HEK293 (cell line): ENCODE results near the gene GTPBP6.
A peak's percentile ranks its signal among the peaks of the same experiment; 100 is the strongest.
"Not testable (repeated sequence)": the region's sequence is repeated elsewhere in the genome, so short reads cannot be mapped to it uniquely, and the experiment has no call there.

Experiments
- CTCF ChIA-PET: fragments of 350-600 bp; formaldehyde crosslinking; extraction: SDS; loops from one replicate; lab custom pipeline; 2021; ENCODE audit warnings: antibody characterized with exemption; lab: Yijun Ruan, JAX
- POLR2A ChIA-PET: fragments of 300-600 bp; formaldehyde crosslinking; extraction: SDS; loops from one replicate; lab custom pipeline; 2020; ENCODE audit warnings: antibody characterized with exemption, inconsistent platforms; lab: Yijun Ruan, JAX
- H3K27ac ChIP-seq: fragments of 200-500 bp; sonication (Bioruptor generic); 2 replicates; pipeline ENCODE4 v1.5.1; 2014; ENCODE audit warnings: low read depth, low read length, control low read depth, inconsistent platforms; ENCODE audit errors: extremely low read depth
- H3K36me3 ChIP-seq, 2 experiments: fragments of 200-500 bp in 1 of 2; sonication (Bioruptor generic) in 1 of 2; 1 replicate in 1 of 2; 2 replicates in 1 of 2; pipeline ENCODE4 v1.5.1; 2014 to 2017; ENCODE audit warnings: inconsistent platforms in 2 of 2, low read length in 2 of 2; ENCODE audit not compliant: control insufficient read depth in 2 of 2, insufficient read depth in 1 of 2
- H3K4me1 ChIP-seq: fragments of 200-500 bp; sonication (Bioruptor generic); 2 replicates; pipeline ENCODE4 v1.5.1; 2014; ENCODE audit warnings: mild to moderate bottlenecking, low read length, inconsistent platforms; ENCODE audit not compliant: control insufficient read depth, insufficient read depth
- H3K4me3 ChIP-seq: 2 replicates; pipeline ENCODE4 v1.5.1; 2011; ENCODE audit warnings: low read depth, mild to moderate bottlenecking, control low read depth, low read length, moderate library complexity
- H3K9me3 ChIP-seq: fragments of 200-500 bp; sonication (Bioruptor generic); 2 replicates; pipeline ENCODE4 v1.5.1; 2014; ENCODE audit warnings: low read depth, low read length, inconsistent platforms; ENCODE audit not compliant: control insufficient read depth, insufficient read depth
- KLF7 ChIP-seq: fragments of 450-650 bp; formaldehyde crosslinking; IDR thresholded peaks from 2 replicates; pipeline ENCODE4 v1.5.1; 2016; ENCODE audit warnings: missing biosample characterization, missing genetic modification characterization, borderline replicate concordance
- SCRT1 ChIP-seq: fragments of 450-650 bp; formaldehyde crosslinking; IDR thresholded peaks from 2 replicates; pipeline ENCODE4 v1.5.1; 2016; ENCODE audit warnings: missing biosample characterization, missing genetic modification characterization, borderline replicate concordance
- SCRT2 ChIP-seq: fragments of 450-650 bp; formaldehyde crosslinking; IDR thresholded peaks from 2 replicates; pipeline ENCODE4 v1.5.1; 2016; ENCODE audit warnings: missing biosample characterization, missing genetic modification characterization
- ZBTB1 ChIP-seq: fragments of 450-650 bp; formaldehyde crosslinking; IDR thresholded peaks from 2 replicates; pipeline ENCODE4 v1.5.1; 2016; ENCODE audit warnings: missing biosample characterization, missing genetic modification characterization
- ZBTB10 ChIP-seq: fragments of 450-650 bp; formaldehyde crosslinking; IDR thresholded peaks from 2 replicates; pipeline ENCODE4 v1.5.1; 2016; ENCODE audit warnings: missing biosample characterization, missing genetic modification characterization
- ZBTB7A ChIP-seq: fragments of 450-650 bp; formaldehyde crosslinking; IDR thresholded peaks from 2 replicates; pipeline ENCODE4 v1.5.1; 2016; ENCODE audit warnings: low read depth, missing biosample characterization, missing genetic modification characterization
- ZBTB8A ChIP-seq: fragments of 450-650 bp; formaldehyde crosslinking; IDR thresholded peaks from 2 replicates; pipeline ENCODE4 v1.5.1; 2016; ENCODE audit warnings: missing biosample characterization, missing genetic modification characterization
- ZEB2 ChIP-seq: fragments of 450-650 bp; formaldehyde crosslinking; IDR thresholded peaks from 2 replicates; pipeline ENCODE4 v1.5.1; 2016; ENCODE audit warnings: missing biosample characterization, missing genetic modification characterization
- ZFP41 ChIP-seq: fragments of 450-650 bp; formaldehyde crosslinking; IDR thresholded peaks from 2 replicates; pipeline ENCODE4 v1.5.1; 2016; ENCODE audit warnings: missing biosample characterization, missing genetic modification characterization, borderline replicate concordance
- ZFP69B ChIP-seq: fragments of 450-650 bp; formaldehyde crosslinking; IDR thresholded peaks from 2 replicates; pipeline ENCODE4 v1.5.1; 2016; ENCODE audit warnings: missing biosample characterization, missing genetic modification characterization
- ZNF121 ChIP-seq: fragments of 450-650 bp; formaldehyde crosslinking; IDR thresholded peaks from 2 replicates; pipeline ENCODE4 v1.5.1; 2016; ENCODE audit warnings: missing biosample characterization, missing genetic modification characterization
- ZNF138 ChIP-seq: fragments of 450-650 bp; formaldehyde crosslinking; IDR thresholded peaks from 2 replicates; pipeline ENCODE4 v1.5.1; 2016; ENCODE audit warnings: missing biosample characterization, missing genetic modification characterization, borderline replicate concordance
- ZNF174 ChIP-seq: fragments of 450-650 bp; formaldehyde crosslinking; IDR thresholded peaks from 2 replicates; pipeline ENCODE4 v1.5.0; 2017; ENCODE audit warnings: missing biosample characterization, mild to moderate bottlenecking, missing genetic modification characterization
- ZNF202 ChIP-seq: fragments of 450-650 bp; formaldehyde crosslinking; IDR thresholded peaks from 2 replicates; pipeline ENCODE4 v1.5.1; 2016; ENCODE audit warnings: missing biosample characterization, missing genetic modification characterization, borderline replicate concordance
- ZNF335 ChIP-seq: fragments of 450-650 bp; formaldehyde crosslinking; conservative IDR thresholded peaks from 2 replicates; pipeline ENCODE4 v1.5.1; 2016; ENCODE audit warnings: missing biosample characterization, missing genetic modification characterization
- ZNF37A ChIP-seq: fragments of 450-650 bp; IDR thresholded peaks from 2 replicates; pipeline ENCODE4 v1.5.1; 2018; ENCODE audit warnings: missing biosample characterization, missing genetic modification characterization
- ZNF404 ChIP-seq: fragments of 450-650 bp; formaldehyde crosslinking; IDR thresholded peaks from 2 replicates; pipeline ENCODE4 v1.5.1; 2017; ENCODE audit warnings: missing biosample characterization, missing genetic modification characterization
- ZNF791 ChIP-seq: fragments of 450-650 bp; formaldehyde crosslinking; IDR thresholded peaks from 2 replicates; pipeline ENCODE4 v1.5.1; 2016; ENCODE audit warnings: missing biosample characterization, missing genetic modification characterization
- ZNF792 ChIP-seq: fragments of 450-650 bp; formaldehyde crosslinking; IDR thresholded peaks from 2 replicates; pipeline ENCODE4 v1.5.1; 2016; ENCODE audit warnings: missing biosample characterization, missing genetic modification characterization
- ZSCAN23 ChIP-seq: fragments of 450-650 bp; formaldehyde crosslinking; IDR thresholded peaks from 2 replicates; pipeline ENCODE4 v1.5.1; 2016; ENCODE audit warnings: missing biosample characterization, missing genetic modification characterization

The GTPBP6 gene

GRCh38 chrX:305781-306613 is 12.6 kb downstream of the GTPBP6 start:
- H3K4me1 ChIP-seq, H3K4me3 ChIP-seq, POLR2A ChIA-PET, H3K9me3 ChIP-seq, H3K27ac ChIP-seq, CTCF ChIA-PET: not testable (repeated sequence)
- peak; percentile 99 for TF ChIP-seq ZNF792 (tag by site-specific recombination)
- TF ChIP-seq SCRT1 (tag by site-specific recombination), result peak; percentile 95
- peak; percentile 87 for TF ChIP-seq ZNF121 (tag by site-specific recombination)
- peak; percentile 78 for TF ChIP-seq SCRT2 (tag by site-specific recombination)
- H3K36me3 ChIP-seq, result peaks cover 29 to 67% of the 10 kb centered on the region in 2 experiments

GRCh38 chrX:302975-303374 is 15.6 kb downstream of the GTPBP6 start:
- TF ChIP-seq ZSCAN23, result no peak
- no peak for TF ChIP-seq ZNF791 (tag by site-specific recombination)
- no peak for TF ChIP-seq ZNF404 (tag by site-specific recombination)
- no peak for TF ChIP-seq KLF7 (tag by site-specific recombination)
- TF ChIP-seq ZNF792 (tag by site-specific recombination), result no peak
- TF ChIP-seq ZNF174, result no peak
- TF ChIP-seq ZEB2 (tag by site-specific recombination), result no peak
- no peak for TF ChIP-seq ZNF37A (tag by site-specific recombination)
- no peak for TF ChIP-seq ZBTB1 (tag by site-specific recombination)
- TF ChIP-seq ZNF335 (tag by site-specific recombination), result no peak
- Histone ChIP-seq H3K4me3 (no peak overlapping the region), H3K36me3 (peaks cover 36 to 75% of the 10 kb centered on the region in 2 experiments), H3K4me1 (no peaks in the 10 kb centered on the region), H3K9me3 (no peaks in the 10 kb centered on the region), H3K27ac (no peak overlapping the region)
- CTCF ChIA-PET, result no interaction called here
- POLR2A ChIA-PET, result no interaction called here

- TF ChIP-seq ZFP41 (tag by site-specific recombination) (no peak), ZBTB10 (no peak), ZNF138 (tag by site-specific recombination) (no peak), ZSCAN23 (no peak), ZFP69B (tag by site-specific recombination) (no peak), ZNF202 (tag by site-specific recombination) (no peak), ZBTB7A (no peak), ZBTB8A (tag by site-specific recombination) (no peak)
- TF ChIP-seq, all 188 proteins: peak for 0
- Histone ChIP-seq H3K4me1 (no peaks in the 10 kb centered on the region), H3K4me3 (no peak overlapping the region), H3K36me3 (peaks cover 36 to 61% of the 10 kb centered on the region in 2 experiments), H3K9me3 (no peaks in the 10 kb centered on the region), H3K27ac (no peak overlapping the region)
- CTCF ChIA-PET, result no interaction called here
- POLR2A ChIA-PET, result no interaction called here
These were observed 18.3 kb downstream of the GTPBP6 start for GRCh38 chrX:300334-300733.
